HG02759 (cell line): Measurements from ENCODE around the gene PPP1CA.

ENCODE experiments used
- ATAC-seq: cut with Tn5 transposase; IDR thresholded peaks from one replicate; pipeline ENCODE4 v1.9.1; 2021; ENCODE audit warnings: mild to moderate bottlenecking, moderate library complexity; ENCODE audit not compliant: unreplicated experiment

Gene PPP1CA

DNA sequence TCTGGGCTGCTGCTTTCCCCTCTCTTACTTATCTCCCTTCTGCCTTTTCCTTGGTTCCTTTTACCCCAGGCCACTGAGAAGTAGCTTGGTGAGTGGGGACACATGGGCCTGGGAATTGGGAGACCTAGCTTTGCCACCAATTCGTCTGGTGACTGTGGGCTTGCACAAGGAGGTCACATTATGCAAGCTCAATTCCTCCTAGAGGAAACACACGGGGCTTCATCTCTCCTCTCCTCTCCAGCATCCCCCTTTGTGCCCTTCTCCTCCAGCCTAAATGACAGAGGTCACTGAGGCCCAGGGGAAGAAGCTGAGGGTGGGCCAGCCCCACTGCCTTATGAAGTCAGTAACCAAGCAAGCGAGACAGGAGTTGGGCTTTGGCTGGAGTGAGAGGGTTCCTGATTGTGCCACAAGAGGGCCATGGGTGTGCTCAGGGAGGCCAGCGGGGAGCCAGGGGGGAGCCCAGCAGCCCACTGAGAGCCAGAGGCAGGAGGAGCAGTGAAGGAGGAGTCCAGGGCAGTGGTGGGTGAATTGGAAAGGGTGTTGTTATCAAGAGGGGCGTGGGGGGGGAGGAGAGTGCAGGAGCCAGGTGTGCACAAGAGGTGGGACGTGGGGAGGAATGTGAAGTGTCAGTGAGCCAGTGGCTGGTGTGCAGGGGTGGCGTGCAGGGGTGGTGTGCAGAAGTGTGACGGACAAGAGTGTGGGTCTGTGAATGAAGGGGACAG is 30.3 kb downstream of the PPP1CA start:
- no peak for ATAC-seq

GRCh38 chr11:67370351-67371076 is 31.1 kb downstream of the PPP1CA start:
- no peak for ATAC-seq

DNA sequence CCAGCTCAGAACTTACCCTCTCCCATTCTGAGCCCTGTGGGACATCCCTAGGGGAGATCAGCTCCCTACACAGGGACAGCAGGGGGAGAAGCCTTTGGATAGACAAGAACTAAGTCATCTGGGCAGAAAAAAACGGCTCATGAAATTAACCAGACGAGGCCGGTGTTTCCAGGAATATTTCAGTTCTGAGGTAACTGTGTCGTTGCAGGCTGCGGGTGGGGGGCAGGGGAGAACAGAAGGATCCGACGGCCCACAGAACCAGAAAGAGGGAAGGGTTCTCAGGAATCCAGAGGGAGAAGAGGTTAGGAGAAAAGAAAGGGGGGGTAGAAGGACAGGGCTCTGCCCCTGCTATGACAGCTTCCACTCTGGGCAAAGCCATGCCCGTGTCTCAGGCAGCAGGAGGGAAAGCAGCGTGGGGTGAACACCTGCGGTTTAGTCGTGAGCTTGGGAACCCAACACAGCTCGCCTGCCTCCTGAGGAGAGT is 31.8 kb downstream of the PPP1CA start:
- ATAC-seq = no peak

- no peak for ATAC-seq
Observed at GRCh38 chr11:67369275-67369674, 32.4 kb downstream of the PPP1CA start.

DNA sequence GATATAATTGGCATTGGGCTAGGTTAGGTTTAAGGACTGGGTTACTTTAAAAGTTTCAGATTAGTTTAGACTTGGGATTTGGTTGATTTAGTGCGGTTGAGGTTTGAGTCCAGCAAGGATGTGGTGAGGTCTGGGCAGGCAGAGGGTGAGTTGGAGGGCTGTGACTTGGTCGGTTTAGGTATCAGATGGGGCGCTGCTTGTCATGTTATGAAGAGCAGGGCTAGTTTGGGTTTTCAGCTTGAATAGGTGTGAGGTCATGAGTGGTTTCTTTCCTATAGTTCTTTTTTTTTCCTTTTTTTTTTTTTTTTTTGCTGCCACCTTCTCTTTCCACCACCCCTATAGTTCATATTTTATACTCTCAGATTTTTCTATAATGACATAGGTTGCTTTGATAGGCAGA is 33.0 kb downstream of the PPP1CA start:
- ATAC-seq = no peak

GRCh38 chr11:67367761-67368227 is 33.9 kb downstream of the PPP1CA start:
- ATAC-seq = no peak

- ATAC-seq = no peak
Observed at GRCh38 chr11:67366961-67367760, 34.5 kb downstream of the PPP1CA start.

- no peak for ATAC-seq
Observed at GRCh38 chr11:67366546-67366945, 35.1 kb downstream of the PPP1CA start.

GRCh38 chr11:67365736-67366444 is 35.8 kb downstream of the PPP1CA start:
- ATAC-seq = no peak

GRCh38 chr11:67364783-67365722 is 36.6 kb downstream of the PPP1CA start:
- ATAC-seq = no peak

GRCh38 chr11:67364169-67364568 is 37.5 kb downstream of the PPP1CA start:
- no peak for ATAC-seq

GRCh38 chr11:67357831-67358670 is 43.6 kb downstream of the PPP1CA start:
- ATAC-seq = no peak

DNA sequence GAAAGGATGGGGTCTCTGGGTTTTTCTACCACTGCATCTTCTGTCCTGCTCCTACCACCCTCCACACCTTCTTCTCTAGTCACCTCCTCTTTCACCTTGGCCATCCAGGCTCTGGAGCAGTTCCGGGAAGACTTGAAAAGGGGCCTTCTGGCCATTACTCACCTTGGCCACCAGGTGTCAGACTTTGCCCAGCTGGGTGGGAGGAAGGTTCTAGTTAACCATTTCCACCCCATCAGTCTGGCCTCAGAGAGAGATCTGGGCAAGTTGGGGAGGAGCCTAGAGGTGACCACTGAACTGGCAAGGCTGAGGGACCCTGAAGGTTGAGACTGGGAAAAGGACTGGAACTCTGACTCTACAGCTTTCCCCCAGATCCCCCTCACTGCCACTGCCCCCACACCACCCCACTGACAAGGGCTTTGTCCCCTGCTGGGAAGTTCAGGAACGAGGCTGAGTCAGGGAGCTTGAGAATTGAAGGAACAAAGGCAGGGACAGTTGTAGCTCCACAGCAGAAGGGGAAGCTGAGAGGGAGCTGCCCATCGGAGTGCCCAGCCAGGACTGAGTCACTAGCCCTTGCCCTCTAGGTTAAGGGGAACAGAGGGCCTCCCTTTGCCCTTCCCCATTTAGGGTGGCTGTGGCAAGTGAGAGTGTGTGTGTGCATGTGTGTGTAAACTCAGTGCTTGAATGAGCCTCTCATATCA is 44.6 kb downstream of the PPP1CA start:
- no peak for ATAC-seq

DNA sequence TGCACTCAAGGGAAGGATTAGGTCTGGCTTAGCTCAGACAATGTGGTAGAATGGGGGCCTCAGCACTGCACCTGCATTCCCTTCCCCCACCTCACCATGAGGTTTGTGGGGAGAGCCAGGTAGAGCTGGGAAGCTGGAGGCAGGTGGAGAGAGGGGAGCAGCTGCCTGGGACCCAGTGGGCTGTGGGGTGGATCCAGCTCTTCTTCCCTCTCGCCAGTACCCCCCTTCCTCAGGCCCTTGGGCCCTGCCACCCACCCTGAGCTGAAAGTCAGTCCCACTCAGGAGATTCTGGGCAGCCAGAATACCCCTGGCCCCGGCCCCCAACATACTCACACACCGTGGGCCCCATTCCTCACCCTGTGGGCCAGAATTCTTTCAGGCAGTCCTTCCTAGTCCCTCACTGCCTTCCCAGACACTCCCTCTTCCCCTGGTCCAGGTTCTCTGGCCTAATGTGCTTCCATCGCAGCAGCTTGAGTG is 45.2 kb downstream of the PPP1CA start:
- ATAC-seq = no peak

- no peak for ATAC-seq
Observed at GRCh38 chr11:67355794-67356386, 45.8 kb downstream of the PPP1CA start.

DNA sequence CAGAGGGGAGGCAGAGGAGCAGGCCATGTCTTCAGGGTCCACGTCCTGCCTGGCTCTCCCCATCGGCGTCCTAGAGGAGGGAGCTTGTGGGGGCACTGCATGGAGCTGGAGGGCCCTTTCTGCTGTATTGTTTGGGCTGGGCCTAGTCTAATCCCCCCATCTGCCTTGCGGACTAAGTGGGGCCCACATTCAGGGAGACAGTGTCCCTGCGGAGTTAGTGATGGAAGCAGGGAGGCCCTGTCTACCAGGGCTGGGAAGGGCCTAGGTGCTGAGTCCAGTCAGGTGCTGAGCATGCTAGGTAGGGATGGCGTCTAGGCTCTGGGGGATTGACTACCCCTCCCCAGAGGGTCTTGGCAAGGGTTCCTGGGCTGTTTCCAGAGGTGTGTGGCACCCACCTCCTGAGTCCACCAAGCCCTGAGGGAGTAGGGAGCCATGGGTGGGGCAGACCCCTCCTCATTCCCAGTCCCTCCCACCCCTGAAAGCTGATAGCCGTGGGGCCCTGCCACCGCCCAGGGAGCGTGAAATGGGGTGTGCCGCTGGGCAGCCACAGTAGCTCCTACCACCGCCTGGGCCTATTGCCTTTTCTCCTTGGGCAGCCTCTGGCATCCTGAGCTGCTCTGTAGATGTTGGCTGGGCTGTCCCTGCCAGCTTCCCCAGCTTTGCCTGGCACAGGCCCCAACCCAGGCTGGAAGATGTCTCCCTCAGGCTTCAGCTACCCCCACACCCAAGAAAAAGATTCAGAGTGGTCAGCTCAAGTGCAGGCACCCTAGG is 46.5 kb downstream of the PPP1CA start:
- ATAC-seq = no peak
